Measurements from ENCODE around the gene GLRX5. TPM values are rescaled to one million over a fixed set of nuclear protein-coding genes. Genes with fewer than 3 reads are reported as not detected.

GLRX5 gene
- polyA plus RNA-seq (ENCODE audit: insufficient read length) = 50.9 TPM

DNA sequence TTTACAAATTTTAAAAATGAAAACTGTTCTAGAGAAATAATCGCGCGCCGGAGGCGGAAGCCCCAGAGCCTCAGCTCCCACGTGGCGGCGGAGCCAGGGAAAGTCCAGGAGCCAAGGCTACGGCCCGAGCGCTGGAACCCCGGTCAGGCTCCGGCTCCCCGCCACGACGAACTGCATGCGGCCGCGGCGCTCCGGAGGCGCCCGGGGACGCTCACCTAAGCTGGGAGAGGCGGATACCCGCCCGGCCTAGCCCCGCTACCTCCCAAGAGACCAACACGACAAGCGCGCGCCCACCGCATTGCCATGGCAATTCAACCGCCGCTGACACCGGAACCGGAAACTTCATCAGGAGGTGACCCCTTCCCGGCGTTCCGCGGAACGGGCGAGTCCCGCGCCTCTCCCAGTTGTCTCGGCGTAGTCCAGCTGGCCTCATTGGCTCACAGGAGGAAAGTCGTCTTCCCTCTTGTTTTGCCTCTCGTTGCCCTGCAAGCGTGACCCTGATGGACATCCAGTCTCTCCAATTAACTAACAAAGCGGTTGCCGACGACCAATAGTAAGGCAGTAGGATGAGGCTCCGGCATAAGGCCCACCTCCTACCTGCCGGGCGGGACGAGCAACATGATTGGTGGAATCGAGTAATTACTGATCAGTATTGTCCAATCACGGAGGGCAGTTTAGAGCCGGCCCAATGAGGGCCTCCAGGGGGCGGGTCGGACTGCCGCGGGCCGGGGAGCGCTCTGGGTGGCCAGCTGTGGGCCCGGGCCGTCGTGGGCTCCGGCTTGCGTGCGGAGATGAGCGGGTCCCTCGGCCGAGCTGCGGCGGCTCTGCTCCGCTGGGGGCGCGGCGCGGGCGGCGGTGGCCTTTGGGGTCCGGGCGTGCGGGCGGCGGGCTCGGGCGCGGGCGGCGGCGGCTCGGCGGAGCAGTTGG lies at the start of gene GLRX5:
Gene GLRX5 (plus strand): TSS at position 752 of the 927 bp plus-strand sequence. CDS start 40 bp downstream, at position 792.
- DNase-seq = peak; percentile 99

DNA sequence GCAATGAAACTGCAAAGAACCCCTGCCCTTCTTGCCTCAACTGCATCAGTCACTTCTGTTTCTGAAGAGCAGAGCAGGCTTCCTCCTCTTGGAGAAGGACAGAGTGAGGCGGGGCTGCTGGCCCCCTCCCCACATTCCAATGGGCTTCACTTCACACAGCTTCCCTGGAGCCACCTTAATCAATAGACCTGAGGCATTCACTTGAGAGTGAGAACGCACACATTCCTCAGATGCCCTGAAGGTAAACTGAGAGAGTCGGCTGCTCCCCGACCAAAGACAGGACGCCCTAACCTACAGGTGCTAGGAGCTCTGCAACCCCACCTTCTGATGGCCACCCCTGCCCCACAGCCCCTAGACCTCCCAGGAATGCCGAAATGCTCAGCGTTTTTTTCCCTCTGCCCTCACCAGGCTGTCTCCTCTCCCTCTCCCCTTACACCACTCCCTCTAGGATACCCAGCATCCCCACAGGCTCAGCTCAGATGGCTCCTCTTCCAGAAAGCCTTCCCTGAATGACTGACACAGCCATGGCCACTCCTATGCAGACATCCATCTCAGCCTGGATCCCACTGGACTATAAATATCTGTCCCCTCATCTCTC lies 49.5 kb upstream of the GLRX5 start:
- DNase-seq = no peak

DNA sequence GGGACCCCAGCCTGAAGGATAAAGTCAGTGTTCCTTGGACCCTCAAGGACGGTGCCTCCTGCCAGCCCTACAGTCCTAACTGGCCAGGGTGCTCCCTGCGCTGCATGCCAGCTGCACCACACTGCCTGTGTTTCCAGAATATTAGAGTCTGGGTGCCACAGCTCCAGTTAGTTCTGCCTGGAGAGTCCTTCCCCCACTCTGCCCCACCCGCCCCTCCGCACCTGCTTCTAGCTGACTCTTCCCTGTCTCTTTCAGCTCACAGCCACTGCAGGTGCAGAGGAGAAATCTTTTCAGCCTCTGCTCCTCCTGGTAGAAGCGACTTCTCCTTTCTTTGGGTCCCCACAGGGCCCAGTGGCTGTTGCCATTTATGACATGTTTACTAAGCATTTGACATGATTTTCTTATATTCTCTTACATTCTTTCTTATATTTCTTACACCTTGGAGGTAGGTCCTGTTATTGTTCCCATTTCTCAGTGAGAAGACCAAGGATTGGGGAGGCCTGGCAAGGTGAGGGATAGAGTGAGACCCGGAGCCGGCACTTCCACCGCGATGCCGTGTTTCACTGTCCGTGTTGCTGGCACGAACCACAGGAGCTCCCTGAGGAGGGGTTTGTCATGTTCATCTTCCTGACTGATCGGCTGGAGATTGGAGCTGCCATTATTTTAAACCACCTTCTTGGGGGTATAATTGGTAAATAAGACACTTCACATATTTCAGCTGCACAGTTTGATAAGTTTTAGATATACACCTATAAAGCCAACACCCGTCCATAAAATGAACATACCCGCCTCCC lies 47.8 kb upstream of the GLRX5 start:
- no peak for DNase-seq

DNA sequence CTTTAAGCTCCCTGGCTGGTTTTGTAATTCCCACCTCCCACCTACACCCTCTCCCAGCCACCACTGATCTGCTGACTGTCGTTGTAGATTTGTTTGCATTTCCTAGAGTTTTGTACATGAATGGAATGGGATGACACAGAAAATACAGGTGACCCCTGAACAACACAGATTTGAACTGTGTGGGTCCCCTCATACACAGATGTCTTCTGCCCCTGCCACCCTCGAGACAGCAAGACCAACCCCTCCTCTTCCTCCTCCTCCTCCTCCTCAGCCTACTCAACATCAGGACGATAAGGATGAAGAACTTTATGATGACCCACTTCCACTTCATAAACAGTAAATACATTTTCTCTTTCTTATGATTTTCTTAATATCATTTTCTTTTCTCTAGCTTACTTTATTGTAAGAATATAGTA lies 47.2 kb upstream of the GLRX5 start:
- no peak for DNase-seq

DNA sequence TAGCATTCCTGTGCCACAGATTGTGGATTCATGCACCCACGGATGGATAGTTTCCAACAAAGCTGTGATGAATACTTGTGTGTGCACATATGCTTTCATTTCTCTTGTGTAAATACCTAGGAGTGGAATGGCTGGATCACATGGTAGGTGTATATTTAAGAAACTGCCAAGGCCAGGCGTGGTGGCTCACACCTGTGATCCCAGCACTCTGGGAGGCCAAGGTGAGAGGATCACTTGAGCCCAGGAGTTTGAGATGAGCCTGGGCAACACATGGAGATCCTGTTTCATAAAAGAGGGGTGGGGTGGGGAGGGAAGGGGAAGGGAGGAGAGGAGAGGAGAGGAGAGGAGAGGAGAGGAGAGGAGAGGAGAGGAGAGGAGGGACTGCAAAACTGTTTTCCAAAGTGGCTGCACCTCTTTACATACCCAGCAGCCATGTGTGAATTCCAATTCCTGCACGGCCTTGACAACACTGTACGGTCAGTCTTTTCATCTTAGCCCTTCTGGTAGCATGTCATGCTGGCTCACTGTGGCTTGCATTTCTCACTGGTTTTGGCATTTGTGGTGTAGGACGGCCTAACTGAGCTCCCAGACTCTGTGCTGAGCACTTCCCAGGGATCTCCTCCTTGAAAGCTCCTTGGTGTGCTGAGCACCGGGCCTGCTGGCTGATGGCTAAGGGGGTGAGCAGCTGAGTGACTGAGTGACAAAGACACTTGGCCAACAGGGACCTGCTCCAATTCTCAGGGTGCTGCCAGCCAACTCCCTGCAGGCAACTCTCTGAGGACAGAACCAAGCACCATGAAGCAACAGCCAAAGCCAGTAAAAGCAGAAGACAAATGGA lies 46.3 kb upstream of the GLRX5 start:
- DNase-seq = no peak

DNA sequence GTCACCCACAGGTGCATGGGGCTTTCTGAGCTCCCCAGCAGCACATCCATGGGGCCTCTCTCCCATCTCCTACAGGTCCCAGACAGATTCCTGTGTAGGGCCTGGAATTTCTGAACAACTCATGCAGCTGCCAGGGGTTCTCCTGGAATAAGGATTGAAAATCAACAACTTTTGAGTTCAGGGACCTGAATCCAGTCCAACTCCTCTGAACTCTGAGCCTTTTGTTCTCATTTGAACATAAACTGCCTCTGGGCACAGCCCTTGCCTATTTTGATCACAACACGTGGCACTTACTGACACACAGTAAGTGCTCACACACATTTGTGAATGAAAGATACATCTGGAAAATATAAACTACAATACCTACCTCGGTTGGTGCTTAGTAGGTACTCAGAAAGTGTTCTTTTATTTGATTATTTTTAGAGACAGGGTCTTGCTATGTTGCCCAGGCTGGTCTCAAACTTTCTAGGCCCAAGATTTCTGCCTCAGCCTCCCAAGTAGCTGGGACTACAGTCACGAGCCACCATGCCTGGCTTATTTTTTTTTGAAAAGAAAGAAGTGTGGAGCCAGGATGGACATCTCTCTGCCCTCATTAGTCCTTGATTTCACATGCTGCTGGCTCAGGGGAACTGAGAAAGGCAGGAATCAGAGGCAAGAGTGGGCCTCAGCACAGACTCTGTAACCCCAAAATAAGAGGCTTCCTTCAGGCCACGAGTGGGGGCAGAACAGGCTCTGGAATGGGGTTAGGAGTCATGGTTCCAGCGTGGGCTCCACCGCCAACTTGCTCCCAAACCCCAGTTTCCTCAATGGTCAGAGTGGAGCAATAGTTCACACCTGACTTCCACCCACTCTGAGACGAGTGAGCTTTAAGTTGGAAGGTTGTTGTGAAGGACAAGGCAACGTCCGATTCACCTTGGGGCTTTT lies 45.4 kb upstream of the GLRX5 start:
- no peak for DNase-seq

DNA sequence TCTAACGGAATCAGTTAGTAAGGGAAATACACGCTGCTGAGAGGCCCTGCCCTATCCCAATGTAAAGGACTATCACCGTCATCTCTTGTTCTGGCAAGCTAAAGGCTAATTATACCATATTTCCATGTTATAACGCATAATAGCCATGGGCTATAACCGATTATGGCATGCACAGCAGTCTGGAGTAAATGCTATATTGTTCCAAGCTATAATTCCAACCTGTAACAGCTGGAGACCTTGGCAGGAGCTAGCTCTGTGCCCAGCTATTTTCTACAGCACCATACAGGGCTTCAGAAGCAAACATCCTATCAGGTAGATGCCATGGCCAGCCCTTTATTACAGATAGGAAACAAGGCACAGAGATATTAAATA lies 44.7 kb upstream of the GLRX5 start:
- DNase-seq = no peak

DNA sequence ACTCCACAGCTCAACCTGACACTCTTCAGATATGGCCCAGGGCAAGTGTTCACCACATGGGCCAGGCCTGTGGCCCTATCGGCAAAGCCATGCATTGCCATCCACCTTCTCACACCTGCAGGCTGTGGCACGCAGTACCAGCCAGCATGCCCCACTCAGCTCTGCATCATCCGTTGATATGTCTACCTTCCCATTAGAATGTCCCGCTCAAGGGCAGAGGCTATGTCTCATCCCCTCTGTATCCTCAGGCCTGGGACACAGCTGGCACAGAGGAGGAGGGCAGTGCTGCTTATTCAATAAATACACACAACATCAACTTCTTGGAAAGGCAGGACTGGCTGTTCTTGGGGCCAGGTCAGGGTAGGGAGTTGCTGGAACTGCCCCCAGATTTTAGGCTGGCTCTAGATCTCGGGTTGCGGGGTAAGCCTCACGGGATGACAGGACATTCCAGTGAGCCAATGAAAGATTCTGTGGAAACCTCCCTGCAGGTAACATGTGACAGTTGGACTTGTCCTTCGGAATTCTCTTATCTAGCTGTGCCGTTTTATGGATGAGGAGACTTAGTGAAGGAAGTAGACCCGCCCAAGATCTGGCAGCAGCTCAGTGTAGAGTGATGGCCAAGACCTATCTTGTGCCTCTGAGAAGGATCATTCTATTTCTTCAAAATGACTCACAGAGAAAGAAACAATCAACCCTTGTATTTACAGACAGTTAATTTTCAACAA lies 44.0 kb upstream of the GLRX5 start:
- DNase-seq = no peak

DNA sequence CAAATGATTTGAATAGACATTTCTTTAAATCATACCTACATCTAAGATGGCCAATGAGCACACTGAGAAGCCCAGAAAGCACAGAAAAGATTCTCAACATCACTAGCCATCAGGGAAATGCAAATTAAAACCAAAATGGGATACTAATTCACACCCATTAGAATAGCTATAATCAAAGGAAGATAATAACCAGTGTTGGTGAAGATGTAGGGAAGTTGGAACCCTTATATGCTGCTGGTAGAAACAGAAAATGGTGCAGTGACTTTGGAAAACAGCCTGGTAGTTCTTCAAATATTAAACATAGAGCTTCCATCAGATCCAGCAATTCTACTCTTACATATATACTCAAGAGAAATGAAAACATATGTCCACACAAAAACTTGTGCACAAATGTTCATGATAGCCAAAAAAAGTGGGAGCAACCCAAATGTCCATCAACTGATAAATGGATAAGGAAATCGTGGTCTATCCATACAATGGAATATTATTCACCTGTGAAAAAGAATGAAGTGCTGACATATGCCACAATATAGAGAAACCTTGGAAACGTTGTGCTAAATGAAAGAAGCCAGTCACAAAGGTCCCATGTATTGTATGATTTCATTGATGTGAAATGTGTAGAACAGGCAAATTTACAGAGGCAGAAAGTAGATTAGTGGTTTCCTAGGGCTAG lies 42.8 kb upstream of the GLRX5 start:
- DNase-seq = no peak

DNA sequence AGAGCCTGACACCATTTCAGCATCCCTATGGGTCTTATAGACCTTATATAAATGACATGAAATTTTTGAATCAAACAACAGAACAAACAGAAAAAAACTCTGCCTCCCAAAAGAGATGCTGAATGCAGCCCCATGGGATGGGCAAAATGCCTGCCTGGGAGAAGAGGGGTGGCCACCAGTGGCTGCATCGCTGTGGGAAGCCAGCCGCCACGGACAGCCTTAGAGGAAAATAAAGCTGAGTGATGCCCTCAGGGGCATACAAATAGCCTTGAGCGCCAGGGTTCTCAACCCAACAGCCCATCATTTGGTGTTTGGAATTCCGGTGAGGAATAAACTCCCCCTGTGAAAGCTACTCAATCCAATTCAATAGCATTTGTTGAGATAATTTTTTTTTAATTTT lies 41.3 kb upstream of the GLRX5 start:
- DNase-seq = no peak

DNA sequence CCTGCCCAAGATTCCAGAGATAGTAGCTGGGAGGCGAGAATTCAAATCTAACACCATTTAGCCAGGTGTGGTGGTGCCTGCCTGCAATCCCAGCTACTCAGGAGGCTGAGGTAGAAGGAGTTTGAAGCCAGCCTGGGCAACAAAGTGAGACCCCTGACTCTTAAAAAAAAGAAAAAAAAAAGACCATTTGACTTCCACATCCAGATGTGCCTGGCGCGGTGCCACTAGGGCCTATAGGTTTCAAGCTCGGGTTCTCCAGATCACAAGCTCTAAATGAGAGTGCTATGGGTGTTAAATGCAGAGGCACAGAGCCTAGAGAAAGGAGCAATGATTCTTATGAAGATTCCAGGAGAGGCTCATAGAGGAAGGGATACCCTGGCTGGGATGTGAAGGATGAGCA lies 40.9 kb upstream of the GLRX5 start:
- DNase-seq = no peak

DNA sequence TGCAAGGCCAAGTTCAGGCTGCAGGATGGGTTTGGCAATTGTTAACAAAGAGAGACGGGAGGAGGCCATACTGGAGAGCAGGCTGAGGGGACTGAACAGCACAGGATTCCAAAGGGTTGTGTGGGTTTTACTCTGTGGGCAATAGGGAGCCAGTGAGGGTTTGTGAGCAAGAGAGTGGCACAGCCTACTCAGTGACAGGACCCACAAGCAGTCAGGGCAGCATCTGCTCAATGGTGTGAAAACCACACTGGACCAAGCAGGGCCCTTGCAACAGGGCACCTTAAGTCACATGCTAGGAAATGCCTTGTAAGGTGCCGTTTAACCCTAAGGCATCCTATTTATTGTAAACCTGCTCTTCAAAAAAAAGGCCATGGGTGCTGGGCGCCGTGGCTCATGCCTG lies 40.4 kb upstream of the GLRX5 start:
- no peak for DNase-seq

DNA sequence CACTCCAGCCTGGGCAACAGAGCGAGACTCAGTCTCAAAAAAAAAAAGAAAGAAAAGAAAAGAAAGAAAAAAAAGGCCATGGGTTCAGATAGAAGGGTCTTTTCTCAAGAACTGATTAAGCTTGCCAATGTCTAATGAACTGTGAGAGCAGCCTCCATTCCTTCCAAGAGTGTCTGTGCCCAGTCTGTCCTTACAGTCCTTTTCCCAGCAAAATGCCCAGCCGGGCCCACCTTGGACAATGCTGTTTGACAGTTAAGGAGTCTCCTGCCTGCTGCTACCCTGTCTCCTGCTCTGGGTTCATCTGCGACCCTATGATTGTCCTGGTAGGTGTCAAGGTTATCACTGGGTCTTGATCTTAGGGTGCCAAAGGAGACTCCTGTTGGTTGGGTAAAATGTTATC lies 39.8 kb upstream of the GLRX5 start:
- no peak for DNase-seq

DNA sequence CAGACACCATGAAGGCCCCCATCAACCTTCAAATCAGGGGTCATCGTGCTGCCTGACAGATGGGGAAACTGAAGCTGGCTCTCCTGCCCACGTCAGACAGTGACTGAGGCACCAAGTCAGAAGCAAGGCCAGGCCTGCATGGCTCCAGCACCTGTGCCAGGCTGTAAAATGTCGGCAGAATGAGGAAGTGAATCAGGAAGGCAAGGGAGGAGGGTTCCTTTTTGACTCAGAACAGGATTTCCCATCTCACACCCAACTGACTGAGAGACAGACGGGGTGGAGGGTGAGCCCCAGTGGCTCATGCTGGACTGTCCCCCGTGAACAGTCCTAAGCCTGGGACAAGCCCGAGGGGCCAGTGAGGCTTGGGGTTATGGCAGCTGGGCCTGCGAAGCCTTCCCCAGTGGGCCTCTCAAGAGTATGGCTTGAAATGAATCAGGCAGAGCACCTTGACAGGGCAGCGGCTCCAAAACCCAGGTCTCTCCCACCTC lies 39.3 kb upstream of the GLRX5 start:
- DNase-seq = no peak

DNA sequence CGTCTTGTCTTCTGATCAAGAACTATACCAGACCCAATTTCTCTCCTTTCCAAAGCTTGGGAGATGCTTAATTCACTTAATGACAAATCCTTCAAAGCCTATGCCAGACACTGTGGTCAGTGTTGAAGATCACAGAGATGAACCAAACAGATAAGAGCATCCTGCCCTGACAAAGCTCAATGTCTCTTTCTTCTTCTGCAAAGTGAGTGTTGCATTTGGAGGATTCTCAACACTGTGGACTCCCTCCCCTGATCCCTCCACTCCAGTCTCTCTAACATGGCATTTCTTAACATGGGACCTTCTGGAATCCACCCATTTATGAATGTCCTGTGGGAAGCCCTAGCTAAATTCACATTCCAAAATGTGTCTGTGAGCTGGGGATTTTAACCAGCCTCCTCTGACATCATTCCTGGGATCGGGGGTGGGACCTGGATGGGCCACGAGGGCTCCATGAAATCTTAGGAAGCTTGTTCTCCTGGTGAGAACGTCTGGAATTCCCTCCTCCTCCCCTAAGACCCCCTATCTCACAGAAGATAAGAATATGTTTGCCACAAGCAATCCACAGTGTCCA lies 38.7 kb upstream of the GLRX5 start:
- no peak for DNase-seq

DNA sequence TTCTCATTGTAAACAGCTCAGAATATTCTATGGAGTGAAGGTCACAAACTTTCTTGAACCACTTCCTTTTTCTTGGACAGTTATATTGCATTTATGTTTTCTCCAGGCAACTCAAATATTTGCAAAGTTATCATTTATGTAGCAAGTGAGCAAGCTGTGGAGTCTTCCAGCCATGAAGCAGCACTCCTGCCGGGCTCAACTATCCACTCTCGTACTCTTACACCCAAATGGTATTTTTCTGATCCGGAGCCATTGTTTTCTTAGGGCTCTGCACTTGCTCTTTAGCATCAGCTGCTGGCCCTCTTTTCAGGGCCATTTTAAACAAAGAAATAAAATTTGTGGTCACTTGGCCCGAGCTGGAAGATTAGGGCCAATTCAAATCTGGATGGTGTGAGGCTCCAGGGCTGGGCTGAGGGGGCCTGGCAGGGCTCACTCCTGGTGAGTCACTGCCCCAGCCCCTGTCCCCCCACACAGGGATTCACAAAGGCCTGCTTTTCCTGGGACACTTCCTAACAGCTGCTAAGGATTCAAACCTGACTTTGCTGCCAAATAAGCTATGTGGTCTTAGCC lies 38.1 kb upstream of the GLRX5 start:
- DNase-seq = peak; percentile 70

DNA sequence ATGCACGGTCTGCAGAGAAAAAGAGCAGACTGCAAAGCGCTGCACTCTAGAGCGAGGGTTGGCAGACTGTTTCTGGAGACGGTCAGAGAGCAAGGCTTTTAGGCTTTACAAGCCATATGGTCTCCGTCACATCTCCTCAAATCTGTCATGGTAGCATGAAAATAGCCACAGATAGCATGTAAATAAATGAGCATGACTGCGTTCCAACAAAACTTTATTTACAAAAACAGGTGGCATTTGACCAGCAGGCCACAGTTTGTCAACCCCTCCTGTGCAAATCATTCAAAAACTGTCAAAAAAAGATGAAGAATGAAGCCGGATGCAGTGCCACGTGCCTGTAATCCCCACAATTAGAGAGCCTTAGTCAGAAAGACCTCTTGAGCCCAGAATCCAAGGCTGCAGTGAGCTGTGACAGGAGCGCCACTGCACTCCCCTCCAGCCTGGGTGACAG lies 37.3 kb upstream of the GLRX5 start:
- DNase-seq = no peak

DNA sequence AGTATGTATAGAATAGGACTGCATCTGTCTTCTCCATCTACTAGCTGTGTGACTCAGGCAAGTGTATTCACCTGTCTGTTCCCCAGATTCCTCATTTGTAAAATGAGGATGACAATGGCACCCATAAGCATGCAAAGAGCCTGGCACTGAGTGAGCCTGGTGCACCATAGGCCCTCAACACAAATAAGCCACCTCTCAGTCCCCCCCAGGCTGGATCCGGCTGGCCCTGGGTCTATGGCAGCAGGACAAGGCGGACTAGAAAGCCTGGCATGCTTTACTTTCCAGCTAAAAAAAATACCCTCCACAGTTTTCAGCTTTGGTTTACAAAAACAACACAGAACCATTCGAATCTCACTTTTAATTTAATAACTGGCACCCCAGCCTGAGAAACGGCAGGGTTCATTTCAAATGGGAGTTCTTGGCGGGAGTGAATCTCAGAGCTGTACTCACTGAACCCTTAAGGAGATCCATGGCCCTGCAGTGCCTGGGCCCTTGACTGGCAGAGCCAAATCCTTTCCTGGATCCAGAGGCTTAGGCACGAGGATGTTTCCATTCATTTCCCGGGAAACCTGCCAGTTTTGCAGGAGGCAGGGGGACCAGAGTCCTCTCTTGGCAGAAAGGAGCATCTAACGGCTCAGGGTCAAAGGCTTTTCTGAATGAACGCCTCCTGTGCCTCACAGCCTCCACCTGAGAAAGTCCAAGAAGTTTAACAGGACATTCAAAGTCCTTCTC lies 36.1 kb upstream of the GLRX5 start:
- DNase-seq = peak; percentile 61

All from hindlimb muscle (tissue), 1 donor.